ENCODE data around the gene BOK. TPM values are rescaled to one million over a fixed set of nuclear protein-coding genes. Genes with fewer than 3 reads are reported as not detected.

Gene BOK
- total RNA-seq, 1 donor: 15.3 TPM

- TF ChIP-seq, protein P1, sequence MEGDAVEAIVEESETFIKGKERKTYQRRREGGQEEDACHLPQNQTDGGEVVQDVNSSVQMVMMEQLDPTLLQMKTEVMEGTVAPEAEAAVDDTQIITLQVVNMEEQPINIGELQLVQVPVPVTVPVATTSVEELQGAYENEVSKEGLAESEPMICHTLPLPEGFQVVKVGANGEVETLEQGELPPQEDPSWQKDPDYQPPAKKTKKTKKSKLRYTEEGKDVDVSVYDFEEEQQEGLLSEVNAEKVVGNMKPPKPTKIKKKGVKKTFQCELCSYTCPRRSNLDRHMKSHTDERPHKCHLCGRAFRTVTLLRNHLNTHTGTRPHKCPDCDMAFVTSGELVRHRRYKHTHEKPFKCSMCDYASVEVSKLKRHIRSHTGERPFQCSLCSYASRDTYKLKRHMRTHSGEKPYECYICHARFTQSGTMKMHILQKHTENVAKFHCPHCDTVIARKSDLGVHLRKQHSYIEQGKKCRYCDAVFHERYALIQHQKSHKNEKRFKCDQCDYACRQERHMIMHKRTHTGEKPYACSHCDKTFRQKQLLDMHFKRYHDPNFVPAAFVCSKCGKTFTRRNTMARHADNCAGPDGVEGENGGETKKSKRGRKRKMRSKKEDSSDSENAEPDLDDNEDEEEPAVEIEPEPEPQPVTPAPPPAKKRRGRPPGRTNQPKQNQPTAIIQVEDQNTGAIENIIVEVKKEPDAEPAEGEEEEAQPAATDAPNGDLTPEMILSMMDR (IDR thresholded peaks at IDR 0.05; ENCODE audit: insufficient read depth, low read length): no peak
- no peak overlapping the region for H3K4me3 ChIP-seq (ENCODE audit: low read depth, low read length)
- no peak for DNase-seq (ENCODE audit: low read depth)
Measured at GRCh38 chr2:241551599-241551997, 6.9 kb upstream of the BOK start.

DNA sequence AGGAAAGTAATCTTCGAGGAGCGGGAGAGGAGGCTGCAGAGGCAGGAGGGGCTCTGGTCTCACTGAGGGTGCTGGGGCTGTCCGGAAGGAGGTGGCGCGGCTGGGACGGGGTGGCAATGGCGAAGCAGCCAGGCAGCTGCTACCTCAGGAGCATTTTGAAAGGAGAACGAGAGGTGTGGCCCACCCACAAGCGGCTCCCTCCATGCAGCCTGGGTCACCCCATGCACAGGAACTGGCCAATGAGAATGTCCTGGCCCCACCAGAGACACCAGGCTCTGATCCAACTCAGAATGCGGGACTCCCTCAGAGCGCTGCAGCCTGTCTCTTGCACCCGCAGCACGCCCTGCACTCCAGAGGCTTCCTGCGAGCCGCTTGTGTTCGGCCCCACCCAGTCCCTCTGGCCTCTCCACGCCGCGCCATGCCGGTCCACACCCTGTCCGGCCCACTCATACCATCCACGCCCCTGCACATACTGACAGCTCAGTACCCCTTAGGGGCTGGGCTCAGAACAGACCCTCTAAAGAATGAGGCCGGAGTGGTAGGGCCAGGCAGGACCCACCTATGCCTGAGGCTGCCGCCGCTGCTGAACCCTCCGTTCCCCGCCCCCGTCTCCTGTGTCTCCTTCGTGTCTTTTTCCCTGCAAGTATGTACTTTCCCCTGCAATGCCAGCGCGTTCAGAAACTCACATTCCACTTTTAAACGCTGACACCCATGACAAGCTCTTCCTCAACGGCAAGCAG, 6.4 kb upstream of the BOK start:
- TF ChIP-seq, protein P1 (IDR thresholded peaks at IDR 0.05; ENCODE audit: insufficient read depth, low read length): no peak
- no peak for DNase-seq (ENCODE audit: low read depth)
- no peak overlapping the region for H3K4me3 ChIP-seq (ENCODE audit: low read depth, low read length)

DNA sequence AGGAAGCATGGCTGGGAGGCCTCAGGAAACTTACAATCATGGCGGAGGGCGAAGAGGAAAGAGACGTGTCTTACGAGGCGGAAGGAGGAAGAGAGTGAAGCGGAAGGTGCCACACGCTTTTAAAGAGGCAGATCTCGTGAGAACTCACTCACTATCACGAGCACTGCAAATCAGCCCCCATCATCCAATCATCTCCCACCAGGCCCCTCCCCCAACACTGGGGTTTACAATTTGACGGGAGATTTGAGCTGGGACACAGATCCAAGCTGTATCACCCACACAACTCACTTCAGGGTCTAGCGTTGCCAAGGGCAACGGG, 5.1 kb upstream of the BOK start:
- no peak overlapping the region for H3K4me3 ChIP-seq (ENCODE audit: low read depth, low read length)
- DNase-seq (ENCODE audit: low read depth): no peak
- TF ChIP-seq, protein P1 (IDR thresholded peaks at IDR 0.05; ENCODE audit: insufficient read depth, low read length): no peak

DNA sequence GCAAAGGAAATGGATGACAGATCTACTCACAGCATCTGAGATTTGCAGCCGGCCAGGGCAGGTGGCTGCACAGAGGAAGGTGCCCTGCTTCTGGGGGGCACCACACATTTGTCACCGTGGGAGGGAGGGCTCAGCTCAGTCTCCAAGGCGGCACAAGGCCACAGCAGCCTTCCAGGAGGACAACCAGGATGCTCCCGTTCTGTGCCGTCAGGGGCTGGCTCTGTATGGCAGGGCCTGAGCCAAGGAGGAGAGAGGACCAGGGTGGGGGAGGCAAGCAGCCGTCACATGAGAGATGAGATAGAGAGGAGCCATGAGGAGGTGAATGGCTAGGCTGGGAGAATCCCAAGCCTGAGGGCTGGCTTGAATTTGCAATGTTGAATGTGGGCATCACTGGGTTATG, 4.6 kb upstream of the BOK start:
- no peak overlapping the region for H3K4me3 ChIP-seq (ENCODE audit: low read depth, low read length)
- no peak for DNase-seq (ENCODE audit: low read depth)
- TF ChIP-seq, protein P1 (IDR thresholded peaks at IDR 0.05; ENCODE audit: insufficient read depth, low read length): no peak

DNA sequence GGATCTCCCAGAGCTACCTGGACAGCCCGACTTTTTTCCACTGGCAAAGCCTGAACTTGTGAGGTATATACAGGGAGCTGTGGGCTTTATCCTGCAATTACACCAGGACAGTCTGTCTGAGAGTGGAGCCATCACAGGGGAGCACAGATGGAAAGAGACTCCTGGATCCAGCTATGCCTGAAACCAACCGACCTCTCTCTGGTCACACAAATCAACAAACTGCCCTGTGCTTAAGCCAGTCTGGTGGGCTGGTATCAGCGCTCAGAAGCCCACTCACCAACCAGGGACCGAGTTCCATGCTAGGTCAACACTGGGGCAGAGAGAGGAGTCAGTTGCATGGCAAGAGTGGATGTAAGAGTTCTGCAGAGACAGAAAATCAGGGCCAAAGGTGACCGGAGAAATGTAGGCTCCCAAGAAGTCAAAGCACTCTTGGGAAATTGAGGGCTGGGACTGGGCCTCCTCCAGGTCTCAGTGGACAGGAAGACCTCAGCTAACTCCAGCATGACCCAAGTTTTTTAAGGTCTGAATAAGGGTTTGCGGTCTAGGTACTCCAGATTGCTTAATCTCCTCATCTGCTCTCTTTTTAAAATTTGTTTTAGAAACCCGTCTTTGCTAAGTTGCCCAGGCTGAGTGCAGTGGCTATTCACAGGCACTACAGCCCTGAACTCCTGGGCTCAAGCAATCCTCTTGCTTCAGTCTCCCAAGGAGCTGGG, 3.8 kb upstream of the BOK start:
- no peak overlapping the region for H3K4me3 ChIP-seq (ENCODE audit: low read depth, low read length)
- no peak for DNase-seq (ENCODE audit: low read depth)
- TF ChIP-seq, protein P1 (IDR thresholded peaks at IDR 0.05; ENCODE audit: insufficient read depth, low read length): no peak

DNA sequence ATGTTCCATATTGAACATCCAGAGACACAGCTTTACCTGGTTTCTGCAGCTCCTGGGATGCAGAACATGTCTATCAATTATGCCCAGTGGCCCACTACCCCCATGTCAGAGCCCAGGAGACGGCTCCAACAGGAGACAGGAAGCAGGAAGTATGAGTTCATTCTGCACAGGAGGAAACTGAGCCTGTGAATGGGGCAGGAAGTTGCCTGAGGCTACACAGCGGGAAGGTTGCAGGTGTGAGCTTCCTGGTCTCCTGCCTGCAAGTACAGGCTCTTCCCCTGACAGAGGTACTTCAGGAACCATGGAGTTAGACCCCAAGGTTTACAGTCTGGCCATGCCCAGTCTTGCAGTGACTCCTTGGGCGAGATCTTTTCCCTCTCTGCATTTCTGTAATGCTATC, 2.8 kb upstream of the BOK start:
- no peak overlapping the region for H3K4me3 ChIP-seq (ENCODE audit: low read depth, low read length)
- TF ChIP-seq, protein P1 (IDR thresholded peaks at IDR 0.05; ENCODE audit: insufficient read depth, low read length): no peak
- DNase-seq (ENCODE audit: low read depth): no peak

Measured in fibroblast of the aortic adventitia (primary cell).